K562 (cell line): ENCODE measurements around the gene AMFR. TPM values are rescaled to one million over a fixed set of nuclear protein-coding genes. Genes with fewer than 3 reads are reported as not detected.

Experiments used
- ATAC-seq: fragments of 200-7000 bp; cut with Tn5 transposase; 3 replicates; pipeline ENCODE4 v1.9.1; 2020; ENCODE audit warnings: moderate library complexity
- BruUV-seq: library from RNA; stranded (reverse); fragments of 400-500 nt; replicated peaks from 2 replicates; lab custom pipeline; 2021; lab: Mats Ljungman, UMichigan
- CTCF ChIA-PET: fragments of 300-600 bp; formaldehyde crosslinking; extraction: SDS; loops from one replicate; lab custom pipeline; 2021; ENCODE audit warnings: low intra/inter-chr PET ratio; lab: Yijun Ruan, JAX
- POLR2A ChIA-PET: fragments of 300-600, 350-650 bp; sonication (Branson Sonifier 250); formaldehyde crosslinking; extraction: SDS; loops from one replicate; lab custom pipeline; 2021; ENCODE audit warnings: antibody characterized with exemption, inconsistent platforms; lab: Yijun Ruan, JAX
- DNase-seq, 4 experiments: peaks; one replicate each; pipeline versions ENCODE4 v3.0.0 to v3.0.0-alpha.2; 2011 to 2018; ENCODE audit warnings: low spot score in 3 of 4, mixed read lengths in 3 of 4; ENCODE audit errors: extremely low read depth in 1 of 4
- FAIRE-seq: peaks from 2 replicates; lab custom pipeline; 2011; peaks lifted over from hg19 to GRCh38; lab: Jason Lieb, UNC
- H2AFZ ChIP-seq: 2 replicates; pipeline ENCODE4 v1.6.0; 2011; ENCODE audit warnings: low read depth, low read length, control low read depth, inconsistent platforms
- H3K27ac ChIP-seq: fragments of 200-600 bp; 3 replicates; pipeline ENCODE4 v1.8.0; 2011; ENCODE audit warnings: low read depth, mild to moderate bottlenecking, control low read depth, inconsistent platforms, low read length, moderate library complexity, mixed read lengths; ENCODE audit errors: extremely low read depth
- H3K27me3 ChIP-seq, 2 experiments: fragments of 300-600 bp in 1 of 2; 2 replicates in 1 of 2; 3 replicates in 1 of 2; pipeline versions ENCODE4 v1.6.0 to v1.8.0; 2011; ENCODE audit warnings: inconsistent platforms in 2 of 2, low read length in 2 of 2, mild to moderate bottlenecking in 1 of 2, mixed read lengths in 1 of 2, moderate library complexity in 1 of 2; ENCODE audit not compliant: control insufficient read depth in 2 of 2, insufficient read depth in 2 of 2
- H3K36me3 ChIP-seq: fragments of 300-600 bp; 3 replicates; pipeline ENCODE4 v1.8.0; 2011; ENCODE audit warnings: mild to moderate bottlenecking, low read length, inconsistent platforms; ENCODE audit not compliant: control insufficient read depth, insufficient read depth
- H3K4me1 ChIP-seq, 2 experiments: fragments of 200-600 bp in 1 of 2; replicated peaks in 1 of 2; 2 replicates in 1 of 2; 3 replicates in 1 of 2; pipeline versions ENCODE4 v1.5.1 to v1.8.0; 2011; ENCODE audit warnings: inconsistent platforms in 2 of 2, low read length in 2 of 2, mild to moderate bottlenecking in 1 of 2, mixed read lengths in 1 of 2, moderate library complexity in 1 of 2; ENCODE audit not compliant: control insufficient read depth in 2 of 2, insufficient read depth in 2 of 2
- H3K4me2 ChIP-seq: 2 replicates; pipeline ENCODE4 v1.6.1; 2011; ENCODE audit warnings: low read length, control low read depth, inconsistent platforms, mixed read lengths; ENCODE audit not compliant: insufficient read depth
- H3K4me3 ChIP-seq: fragments of 200-600 bp; sonication (generic), shearing (Covaris generic); 2 replicates; pipeline ENCODE4 v1.5.1; 2016; ENCODE audit warnings: control low read depth, inconsistent platforms
- H3K79me2 ChIP-seq: fragments of 200-600 bp; 3 replicates; pipeline ENCODE4 v1.8.0; 2011; ENCODE audit warnings: low read length, inconsistent platforms; ENCODE audit not compliant: control insufficient read depth, insufficient read depth
- H3K9ac ChIP-seq, 2 experiments: 2 replicates each; pipeline versions ENCODE4 v1.6.0 to v1.6.1; 2011; ENCODE audit warnings: low read depth in 2 of 2, low read length in 2 of 2, control low read depth in 1 of 2, inconsistent platforms in 1 of 2, mild to moderate bottlenecking in 1 of 2, mixed read lengths in 1 of 2; ENCODE audit not compliant: insufficient read depth in 1 of 2
- H3K9me1 ChIP-seq: one replicate; pipeline ENCODE4 v1.6.0; 2011; ENCODE audit warnings: inconsistent platforms, mild to moderate bottlenecking, low read length, moderate library complexity; ENCODE audit not compliant: control insufficient read depth, insufficient read depth
- H3K9me3 ChIP-seq: replicated peaks from 2 replicates; pipeline ENCODE4 v1.5.1; 2011; ENCODE audit warnings: low read depth, low read length, inconsistent platforms; ENCODE audit not compliant: control insufficient read depth, insufficient read depth
- H4K20me1 ChIP-seq: replicated peaks from 2 replicates; pipeline ENCODE4 v1.6.1; 2011; ENCODE audit warnings: low read length, inconsistent platforms, mixed read lengths; ENCODE audit not compliant: control insufficient read depth, insufficient read depth
- ASH1L ChIP-seq: fragments of 450-650 bp; IDR thresholded peaks from 2 replicates; pipeline ENCODE4 v1.6.1; 2018; ENCODE audit warnings: borderline replicate concordance, mild to moderate bottlenecking, low read depth; ENCODE audit not compliant: partially characterized antibody
- E2F5 ChIP-seq: sonication (generic); formaldehyde crosslinking; IDR thresholded peaks from 2 replicates; pipeline ENCODE4 v1.8.0; 2022; ENCODE audit warnings: mild to moderate bottlenecking, missing genetic modification reagents
- GATAD2A ChIP-seq: fragments of 450-650 bp; IDR thresholded peaks from 2 replicates; pipeline ENCODE4 v1.6.1; 2017
- HMG20B ChIP-seq: fragments of 250-450 bp; sonication (Bioruptor Pico); IDR thresholded peaks from 2 replicates; pipeline ENCODE4 v1.5.0; 2021; ENCODE audit warnings: mild to moderate bottlenecking
- POLR3G ChIP-seq: IDR thresholded peaks from 2 replicates; pipeline ENCODE4 v1.6.1; 2011; ENCODE audit not compliant: insufficient read length, insufficient replicate concordance; ENCODE audit errors: extremely low read depth
- TFAP4 ChIP-seq: sonication (generic); formaldehyde crosslinking; IDR thresholded peaks from 2 replicates; pipeline ENCODE4 v1.8.0; 2022; ENCODE audit warnings: missing genetic modification reagents, mild to moderate bottlenecking, moderate library complexity, borderline replicate concordance
- WGBS: fragments of 100-300 bp; shearing (Covaris generic); methylation state at CpG from one replicate; pipeline ENCODE4 v1.1.6; 2016; ENCODE audit warnings: low coverage, mixed read lengths; ENCODE audit not compliant: insufficient coverage; ENCODE audit errors: missing lambda C conversion rate; 5-methylcytosine and 5-hydroxymethylcytosine counted together
- in situ Hi-C: fragments of 300-500 bp; cut with MboI; formaldehyde crosslinking; loops from 4 replicates; pipeline ENCODE4 v1.15.0; 2018; ENCODE audit warnings: inconsistent platforms, mixed read lengths
- intact Hi-C: fragments of 100-400 bp; cut with micrococcal nuclease; formaldehyde crosslinking; loops from 2 replicates; pipeline ENCODE4 v1.14.2; 2022
- polyA plus RNA-seq, 8 experiments: library from polyadenylated mRNA; depleted of rRNA in 4 of 8; stranded (reverse) in 5 of 8; unstranded in 3 of 8; fragments of >200 nt; fragmentation: Nextera tagmentation in 2 of 8; fragmentation: Illumina TruSeq in 1 of 8; extraction: Ambion mirVana in 2 of 8; extraction: Trizol in 1 of 8; gene quantifications; 2 replicates each; pipeline versions ENCODE4 v1.2.1 to v1.2.3, GENCODE V29; 2011 to 2014; ENCODE audit warnings: inconsistent platforms in 1 of 8, missing spikeins in 1 of 8
- total RNA-seq, 7 experiments: library from RNA; depleted of rRNA in 6 of 7; stranded (reverse); fragments of >200 nt in 6 of 7; fragmentation: Illumina TruSeq in 2 of 7; extraction: Trizol in 2 of 7; gene quantifications; 2 replicates each; pipeline versions ENCODE4 v1.2.1 to v1.2.3, GENCODE V29; 2011 to 2021; ENCODE audit warnings: low replicate concordance in 1 of 7

The AMFR gene
- total and polyA plus RNA-seq, 9 of the 15 experiments (the other 6 are each of a cell fraction or from before 2014, with no cell fraction given) = 15.6 to 113 (median 58.4) TPM

- intact Hi-C loops (loop anchor here (10.0 kb wide), 1 partner anchor 108 kb away; no protein-coding TSS in a partner anchor), in situ Hi-C loops (loop anchor here (10.0 kb wide), 1 partner anchor 598 kb away; no protein-coding TSS in a partner anchor)
- FAIRE-seq = no peak
- H3K4me2 ChIP-seq = no peak overlapping the region
- H3K9ac ChIP-seq = no peak overlapping the region
- TF ChIP-seq TFAP4 (CRISPR knock-in tag) (no peak), POLR3G (no peak), GATAD2A (no peak), HMG20B (no peak), ASH1L (no peak), E2F5 (CRISPR knock-in tag) (no peak)
- WGBS = 34% methylated on average over 7 of the region's 7 CpGs
- peaks cover 3 to 52% of the 10 kb centered on the region in 2 experiments; a peak in 4 of 5 replicates for H3K27me3 ChIP-seq
- no peaks in the 10 kb centered on the region for H3K79me2 ChIP-seq
- H3K27ac ChIP-seq = no peak overlapping the region
- no peaks in the 10 kb centered on the region for H3K36me3 ChIP-seq
- no peak overlapping the region for H3K4me3 ChIP-seq
- ChIA-PET POLR2A (no interaction called here), CTCF (no interaction called here)
- H4K20me1 ChIP-seq = no peaks in the 10 kb centered on the region
- H3K9me3 ChIP-seq = no peaks in the 10 kb centered on the region
- no peak for DNase-seq
- peaks cover 0 to 8% of the 10 kb centered on the region in 2 experiments; a peak in 2 of 5 replicates for H3K4me1 ChIP-seq
- ATAC-seq = no peak
- H3K9me1 ChIP-seq = no peaks in the 10 kb centered on the region
- H2AFZ ChIP-seq = no peak overlapping the region
- BruUV-seq = no TSS peak
Observed at GRCh38 chr16:56312556-56312955, 112.8 kb downstream of the AMFR start.
